ENCODE results near the gene EFTUD2.

Gene EFTUD2

DNA sequence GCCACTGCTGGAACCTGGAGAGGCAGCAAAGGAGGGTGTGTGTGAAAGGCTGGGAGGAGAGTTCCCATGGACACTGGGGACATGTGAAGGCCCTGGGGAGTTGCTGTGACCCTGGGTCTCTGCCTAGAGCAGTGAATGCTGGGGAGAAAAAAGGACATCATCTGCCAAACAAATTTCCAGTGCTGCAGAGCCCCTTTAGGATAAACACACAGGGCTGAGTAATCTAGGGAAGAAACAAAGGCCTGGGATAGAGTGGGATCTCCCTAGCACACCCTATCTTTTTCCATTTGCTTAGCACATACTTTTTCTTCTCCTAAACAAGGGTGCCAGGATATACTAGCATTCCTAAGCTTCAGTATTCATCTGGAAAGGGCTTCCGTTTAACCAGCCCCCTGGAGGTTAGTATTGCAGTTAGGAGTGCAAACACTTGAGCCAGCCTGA, 54.8 kb downstream of the EFTUD2 start:
- no peaks in the 10 kb centered on the region for H3K27me3 ChIP-seq (ENCODE audit: insufficient read depth, poor library complexity, severe bottlenecking)
- peak; percentile 11; the same call in 1 of the 3 replicates for ATAC-seq (ENCODE audit: low read depth)
- no peaks in the 10 kb centered on the region for H3K36me3 ChIP-seq (ENCODE audit: low read depth)
- no peaks in the 10 kb centered on the region for H3K4me1 ChIP-seq (ENCODE audit: insufficient read depth, poor library complexity, severe bottlenecking)
- H3K9me3 ChIP-seq (ENCODE audit: severe bottlenecking), result no peaks in the 10 kb centered on the region
- DNase-seq (ENCODE audit: low spot score), result no peak
- H3K4me3 ChIP-seq (ENCODE audit: severe bottlenecking), result no peak overlapping the region
- no peak overlapping the region for H3K27ac ChIP-seq (ENCODE audit: poor library complexity, severe bottlenecking)
- TF ChIP-seq, protein P1, sequence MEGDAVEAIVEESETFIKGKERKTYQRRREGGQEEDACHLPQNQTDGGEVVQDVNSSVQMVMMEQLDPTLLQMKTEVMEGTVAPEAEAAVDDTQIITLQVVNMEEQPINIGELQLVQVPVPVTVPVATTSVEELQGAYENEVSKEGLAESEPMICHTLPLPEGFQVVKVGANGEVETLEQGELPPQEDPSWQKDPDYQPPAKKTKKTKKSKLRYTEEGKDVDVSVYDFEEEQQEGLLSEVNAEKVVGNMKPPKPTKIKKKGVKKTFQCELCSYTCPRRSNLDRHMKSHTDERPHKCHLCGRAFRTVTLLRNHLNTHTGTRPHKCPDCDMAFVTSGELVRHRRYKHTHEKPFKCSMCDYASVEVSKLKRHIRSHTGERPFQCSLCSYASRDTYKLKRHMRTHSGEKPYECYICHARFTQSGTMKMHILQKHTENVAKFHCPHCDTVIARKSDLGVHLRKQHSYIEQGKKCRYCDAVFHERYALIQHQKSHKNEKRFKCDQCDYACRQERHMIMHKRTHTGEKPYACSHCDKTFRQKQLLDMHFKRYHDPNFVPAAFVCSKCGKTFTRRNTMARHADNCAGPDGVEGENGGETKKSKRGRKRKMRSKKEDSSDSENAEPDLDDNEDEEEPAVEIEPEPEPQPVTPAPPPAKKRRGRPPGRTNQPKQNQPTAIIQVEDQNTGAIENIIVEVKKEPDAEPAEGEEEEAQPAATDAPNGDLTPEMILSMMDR (IDR thresholded peaks at IDR 0.05; ENCODE audit: poor library complexity, severe bottlenecking), result no peak

DNA sequence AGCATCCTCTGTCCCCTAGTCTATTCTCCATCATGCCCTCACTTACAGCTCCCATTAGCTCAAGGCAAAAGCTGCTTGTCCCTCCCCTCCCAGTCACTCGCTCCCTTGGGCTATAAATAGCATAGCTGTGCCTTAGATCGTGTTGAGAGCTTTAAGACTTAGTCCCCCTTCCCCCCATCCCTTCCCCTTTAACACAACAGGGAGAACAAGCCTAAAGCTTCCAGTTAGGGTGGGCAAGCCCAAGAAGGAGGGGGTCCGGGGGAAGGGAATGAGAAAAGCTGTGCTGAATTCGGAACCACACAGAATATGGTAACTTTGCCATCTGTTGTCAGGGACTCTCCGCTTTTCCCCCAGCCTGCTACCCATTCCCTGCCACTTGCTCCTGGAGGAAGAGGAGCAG, 56.5 kb downstream of the EFTUD2 start:
- Histone ChIP-seq H3K27ac (ENCODE audit: poor library complexity, severe bottlenecking) (no peak overlapping the region), H3K27me3 (ENCODE audit: insufficient read depth, poor library complexity, severe bottlenecking) (no peaks in the 10 kb centered on the region), H3K9me3 (ENCODE audit: severe bottlenecking) (no peaks in the 10 kb centered on the region), H3K36me3 (ENCODE audit: low read depth) (no peaks in the 10 kb centered on the region), H3K4me1 (ENCODE audit: insufficient read depth, poor library complexity, severe bottlenecking) (no peaks in the 10 kb centered on the region), H3K4me3 (ENCODE audit: severe bottlenecking) (no peak overlapping the region)
- ATAC-seq (ENCODE audit: low read depth) (no peak), DNase-seq (ENCODE audit: low spot score) (no peak)
- TF ChIP-seq, protein P1 (IDR thresholded peaks at IDR 0.05; ENCODE audit: poor library complexity, severe bottlenecking), result no peak

- Histone ChIP-seq H3K36me3 (ENCODE audit: low read depth) (no peaks in the 10 kb centered on the region), H3K27ac (ENCODE audit: poor library complexity, severe bottlenecking) (no peak overlapping the region), H3K27me3 (ENCODE audit: insufficient read depth, poor library complexity, severe bottlenecking) (no peaks in the 10 kb centered on the region), H3K9me3 (ENCODE audit: severe bottlenecking) (no peaks in the 10 kb centered on the region), H3K4me1 (ENCODE audit: insufficient read depth, poor library complexity, severe bottlenecking) (no peaks in the 10 kb centered on the region), H3K4me3 (ENCODE audit: severe bottlenecking) (no peak overlapping the region)
- DNase-seq (ENCODE audit: low spot score) (no peak), ATAC-seq (ENCODE audit: low read depth) (no peak)
- TF ChIP-seq, protein P1 (IDR thresholded peaks at IDR 0.05; ENCODE audit: poor library complexity, severe bottlenecking), result no peak
Measured at GRCh38 chr17:44840936-44841335, 58.3 kb downstream of the EFTUD2 start.

DNA sequence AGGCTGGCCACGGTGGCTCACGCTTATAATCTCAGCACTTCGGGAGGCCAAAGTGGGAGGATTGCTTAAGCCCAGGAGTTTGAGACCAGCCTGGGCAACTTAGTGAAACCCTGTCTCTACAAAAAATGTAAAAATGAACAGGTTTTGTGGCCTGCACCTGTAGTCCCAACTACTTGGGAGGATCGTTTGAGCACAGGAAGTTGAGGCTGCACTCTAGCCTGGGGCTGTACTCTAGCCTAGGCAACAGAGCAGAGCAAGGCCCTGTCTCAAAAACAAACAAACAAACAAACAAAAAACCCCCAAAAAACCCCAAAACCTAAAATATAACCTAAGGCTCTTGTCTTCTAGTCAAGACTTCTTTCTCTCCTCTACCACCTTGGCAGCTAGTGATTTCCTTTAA, 59.0 kb downstream of the EFTUD2 start:
- Histone ChIP-seq H3K9me3 (ENCODE audit: severe bottlenecking) (no peaks in the 10 kb centered on the region), H3K36me3 (ENCODE audit: low read depth) (no peaks in the 10 kb centered on the region), H3K4me1 (ENCODE audit: insufficient read depth, poor library complexity, severe bottlenecking) (no peaks in the 10 kb centered on the region), H3K27ac (ENCODE audit: poor library complexity, severe bottlenecking) (no peak overlapping the region), H3K27me3 (ENCODE audit: insufficient read depth, poor library complexity, severe bottlenecking) (no peaks in the 10 kb centered on the region), H3K4me3 (ENCODE audit: severe bottlenecking) (no peak overlapping the region)
- DNase-seq (ENCODE audit: low spot score) (no peak), ATAC-seq (ENCODE audit: low read depth) (no peak)
- TF ChIP-seq, protein P1 (IDR thresholded peaks at IDR 0.05; ENCODE audit: poor library complexity, severe bottlenecking), result no peak

GRCh38 chr17:44837196-44837595, 62.0 kb downstream of the EFTUD2 start:
- Histone ChIP-seq H3K4me1 (ENCODE audit: insufficient read depth, poor library complexity, severe bottlenecking) (no peaks in the 10 kb centered on the region), H3K36me3 (ENCODE audit: low read depth) (no peaks in the 10 kb centered on the region), H3K27ac (ENCODE audit: poor library complexity, severe bottlenecking) (no peak overlapping the region), H3K4me3 (ENCODE audit: severe bottlenecking) (no peak overlapping the region), H3K27me3 (ENCODE audit: insufficient read depth, poor library complexity, severe bottlenecking) (no peaks in the 10 kb centered on the region), H3K9me3 (ENCODE audit: severe bottlenecking) (no peaks in the 10 kb centered on the region)
- ATAC-seq (ENCODE audit: low read depth) (no peak), DNase-seq (ENCODE audit: low spot score) (no peak)
- TF ChIP-seq, protein P1 (IDR thresholded peaks at IDR 0.05; ENCODE audit: poor library complexity, severe bottlenecking), result no peak

All from RWPE2 (cell line).